ENCODE data around the gene VAMP2.

Gene VAMP2

GRCh38 chr17:8151641-8152111 lies 11.1 kb downstream of the VAMP2 start:
- no peak for TF ChIP-seq ESRRG (CRISPR knock-in tag; IDR thresholded peaks at IDR 0.05)
- peak; percentile 93; the same call in 1 of the 2 replicates for TF ChIP-seq CSRNP3 (CRISPR knock-in tag; IDR thresholded peaks at IDR 0.05)
- TF ChIP-seq RARB (CRISPR knock-in tag; IDR thresholded peaks at IDR 0.05) = 0 out of 2 replicates have a peak, but pooled peaks have one; percentile 4
- ATAC-seq = no peak

- ATAC-seq = peak; percentile 35
- TF ChIP-seq CSRNP3 (CRISPR knock-in tag; IDR thresholded peaks at IDR 0.05) = no peak; the same call in 1 of the 2 replicates
- TF ChIP-seq TCF4 (CRISPR knock-in tag; IDR thresholded peaks at IDR 0.05; ENCODE audit: borderline replicate concordance) = no peak
- TF ChIP-seq BACH2 (CRISPR knock-in tag; IDR thresholded peaks at IDR 0.05; ENCODE audit: borderline replicate concordance) = no peak
- TF ChIP-seq TOX (CRISPR knock-in tag; IDR thresholded peaks at IDR 0.05; ENCODE audit: borderline replicate concordance) = peak; percentile 5; the same call in 1 of the 2 replicates
- peak; percentile 63; the same call in 1 of the 2 replicates for TF ChIP-seq CREB5 (CRISPR knock-in tag; IDR thresholded peaks at IDR 0.05; ENCODE audit: low read depth)
- TF ChIP-seq ZNF565 (CRISPR knock-in tag; conservative IDR thresholded peaks at IDR 0.05; ENCODE audit: low read depth) = no peak
- no peak for TF ChIP-seq ZFP3 (CRISPR knock-in tag; IDR thresholded peaks at IDR 0.05)
- TF ChIP-seq PPARA (CRISPR knock-in tag; IDR thresholded peaks at IDR 0.05; ENCODE audit: borderline replicate concordance) = no peak
- TF ChIP-seq OSR1 (CRISPR knock-in tag; IDR thresholded peaks at IDR 0.05) = no peak
- no peak for TF ChIP-seq ARNTL (CRISPR knock-in tag; IDR thresholded peaks at IDR 0.05; ENCODE audit: borderline replicate concordance, low read depth)
- TF ChIP-seq ZNF70 (CRISPR knock-in tag; IDR thresholded peaks at IDR 0.05) = no peak
- peak; percentile 94; the same call in 1 of the 2 replicates for TF ChIP-seq PATZ1 (CRISPR knock-in tag; IDR thresholded peaks at IDR 0.05; ENCODE audit: borderline replicate concordance)
- TF ChIP-seq TSHZ2 (CRISPR knock-in tag; IDR thresholded peaks at IDR 0.05) = 0 out of 2 replicates have a peak, but pooled peaks have one; percentile 5
- TF ChIP-seq ZC3H10 (CRISPR knock-in tag; IDR thresholded peaks at IDR 0.05) = peak; percentile 91
- peak; percentile 62; the same call in 1 of the 2 replicates for TF ChIP-seq ESRRG (CRISPR knock-in tag; IDR thresholded peaks at IDR 0.05)
- TF ChIP-seq RARB (CRISPR knock-in tag; IDR thresholded peaks at IDR 0.05) = 0 out of 2 replicates have a peak, but pooled peaks have one; percentile 14
- 0 out of 2 replicates have a peak, but pooled peaks have one; percentile 2 for TF ChIP-seq GLIS3 (CRISPR knock-in tag; IDR thresholded peaks at IDR 0.05)
- no peak for TF ChIP-seq CSDC2 (CRISPR knock-in tag; IDR thresholded peaks at IDR 0.05)
Measured at GRCh38 chr17:8151120-8151640, 11.6 kb downstream of the VAMP2 start.

GRCh38 chr17:8150194-8151119 lies 12.3 kb downstream of the VAMP2 start:
- peak; percentile 31; the same call in 1 of the 2 replicates for TF ChIP-seq ZFP30 (CRISPR knock-in tag; IDR thresholded peaks at IDR 0.05)
- no peak for TF ChIP-seq ZC3H10 (CRISPR knock-in tag; IDR thresholded peaks at IDR 0.05)
- TF ChIP-seq CREB5 (CRISPR knock-in tag; IDR thresholded peaks at IDR 0.05; ENCODE audit: low read depth) = no peak
- ATAC-seq = no peak

Data from SK-N-SH treated with all-trans-retinoic acid at 6 μM for 48 hours (cell line).